ENCODE data around the gene SPAG4. TPM values are rescaled to one million over a fixed set of nuclear protein-coding genes. Genes with fewer than 3 reads are reported as not detected.
A peak's percentile ranks its signal among the peaks of the same experiment; 100 is the strongest.

The SPAG4 gene
- polyA plus RNA-seq, 1 donor from 2014 or later, result 1.2 TPM

- H3K27ac ChIP-seq (ENCODE audit: low read length), result no peak overlapping the region
- no peaks in the 10 kb centered on the region for H3K9me2 ChIP-seq (ENCODE audit: insufficient read depth, low read length)
- H2AFZ ChIP-seq (ENCODE audit: low read depth, low read length), result peak overlapping the region; percentile 21
- peak overlapping the region; percentile 19 for H3K4me2 ChIP-seq (ENCODE audit: low read length)
- TF ChIP-seq EP300 (conservative IDR thresholded peaks at IDR 0.05; ENCODE audit: poor library complexity, severe bottlenecking) (peak; percentile 35), RAD21 (conservative IDR thresholded peaks at IDR 0.05) (peak; percentile 71), CTCF (IDR thresholded peaks at IDR 0.05; ENCODE audit: poor library complexity, severe bottlenecking) (peak; percentile 81), EZH2 (IDR thresholded peaks at IDR 0.05; ENCODE audit: borderline replicate concordance, insufficient read depth, low read length, poor library complexity, severe bottlenecking) (no peak), SMC3 (conservative IDR thresholded peaks at IDR 0.05; ENCODE audit: poor library complexity) (peak; percentile 60), REST (IDR thresholded peaks at IDR 0.05; ENCODE audit: borderline replicate concordance) (peak; percentile 44), MXI1 (conservative IDR thresholded peaks at IDR 0.05; ENCODE audit: poor library complexity, severe bottlenecking) (peak; percentile 68), TAF1 (IDR thresholded peaks at IDR 0.05; ENCODE audit: low read depth) (no peak), POLR2AphosphoS5 (IDR thresholded peaks at IDR 0.05) (peak; percentile 54)
- peak overlapping the region; percentile 67 for H3K4me3 ChIP-seq (ENCODE audit: low read length)
- H3K36me3 ChIP-seq (ENCODE audit: insufficient read depth, low read length), result no peaks in the 10 kb centered on the region
- H3F3A ChIP-seq (ENCODE audit: insufficient read depth, low read length, poor library complexity, severe bottlenecking), result no peaks in the 10 kb centered on the region
- H3K27me3 ChIP-seq (ENCODE audit: insufficient read depth, low read depth, low read length), result peaks cover 29% of the 10 kb centered on the region
- H3K79me2 ChIP-seq (replicated peaks; ENCODE audit: insufficient read depth, low read length), result no peaks in the 10 kb centered on the region
- H3K9me3 ChIP-seq (ENCODE audit: low read length), result no peaks in the 10 kb centered on the region
- peak overlapping the region; percentile 50 for H3K9ac ChIP-seq (ENCODE audit: low read length)
- H4K20me1 ChIP-seq (ENCODE audit: insufficient read depth), result no peaks in the 10 kb centered on the region
Observed at GRCh38 chr20:35600993-35601973, 14.3 kb upstream of the SPAG4 start.

- Histone ChIP-seq H3K4me2 (ENCODE audit: low read length) (no peak overlapping the region), H3K4me3 (ENCODE audit: low read length) (peak overlapping the region; percentile 67), H3K9me3 (ENCODE audit: low read length) (no peaks in the 10 kb centered on the region), H3K27ac (ENCODE audit: low read length) (no peak overlapping the region), H3K36me3 (ENCODE audit: insufficient read depth, low read length) (no peaks in the 10 kb centered on the region), H3K9ac (ENCODE audit: low read length) (peak overlapping the region; percentile 50), H3K9me2 (ENCODE audit: insufficient read depth, low read length) (no peaks in the 10 kb centered on the region), H4K20me1 (ENCODE audit: insufficient read depth) (no peaks in the 10 kb centered on the region), H3K79me2 (replicated peaks; ENCODE audit: insufficient read depth, low read length) (no peaks in the 10 kb centered on the region), H3F3A (ENCODE audit: insufficient read depth, low read length, poor library complexity, severe bottlenecking) (no peaks in the 10 kb centered on the region), H2AFZ (ENCODE audit: low read depth, low read length) (no peak overlapping the region), H3K27me3 (ENCODE audit: insufficient read depth, low read depth, low read length) (peaks cover 29% of the 10 kb centered on the region)
- no peak for TF ChIP-seq MXI1 (conservative IDR thresholded peaks at IDR 0.05; ENCODE audit: poor library complexity, severe bottlenecking)
- TF ChIP-seq SMC3 (conservative IDR thresholded peaks at IDR 0.05; ENCODE audit: poor library complexity), result no peak
- TF ChIP-seq EP300 (conservative IDR thresholded peaks at IDR 0.05; ENCODE audit: poor library complexity, severe bottlenecking), result no peak
- no peak for TF ChIP-seq CTCF (IDR thresholded peaks at IDR 0.05; ENCODE audit: poor library complexity, severe bottlenecking)
- TF ChIP-seq POLR2AphosphoS5 (IDR thresholded peaks at IDR 0.05), result no peak
- TF ChIP-seq EZH2 (IDR thresholded peaks at IDR 0.05; ENCODE audit: borderline replicate concordance, insufficient read depth, low read length, poor library complexity, severe bottlenecking), result no peak
- TF ChIP-seq RAD21 (conservative IDR thresholded peaks at IDR 0.05), result no peak
- no peak for TF ChIP-seq REST (IDR thresholded peaks at IDR 0.05; ENCODE audit: borderline replicate concordance)
- no peak for TF ChIP-seq TAF1 (IDR thresholded peaks at IDR 0.05; ENCODE audit: low read depth)
Observed at GRCh38 chr20:35601990-35602389, 13.6 kb upstream of the SPAG4 start.
